Eye (tissue), 1 donor: ENCODE data around the gene CBX8.

Experiments
- DNase-seq: peaks from one replicate; pipeline ENCODE4 v3.0.0-alpha.2; 2015

The CBX8 gene

DNA sequence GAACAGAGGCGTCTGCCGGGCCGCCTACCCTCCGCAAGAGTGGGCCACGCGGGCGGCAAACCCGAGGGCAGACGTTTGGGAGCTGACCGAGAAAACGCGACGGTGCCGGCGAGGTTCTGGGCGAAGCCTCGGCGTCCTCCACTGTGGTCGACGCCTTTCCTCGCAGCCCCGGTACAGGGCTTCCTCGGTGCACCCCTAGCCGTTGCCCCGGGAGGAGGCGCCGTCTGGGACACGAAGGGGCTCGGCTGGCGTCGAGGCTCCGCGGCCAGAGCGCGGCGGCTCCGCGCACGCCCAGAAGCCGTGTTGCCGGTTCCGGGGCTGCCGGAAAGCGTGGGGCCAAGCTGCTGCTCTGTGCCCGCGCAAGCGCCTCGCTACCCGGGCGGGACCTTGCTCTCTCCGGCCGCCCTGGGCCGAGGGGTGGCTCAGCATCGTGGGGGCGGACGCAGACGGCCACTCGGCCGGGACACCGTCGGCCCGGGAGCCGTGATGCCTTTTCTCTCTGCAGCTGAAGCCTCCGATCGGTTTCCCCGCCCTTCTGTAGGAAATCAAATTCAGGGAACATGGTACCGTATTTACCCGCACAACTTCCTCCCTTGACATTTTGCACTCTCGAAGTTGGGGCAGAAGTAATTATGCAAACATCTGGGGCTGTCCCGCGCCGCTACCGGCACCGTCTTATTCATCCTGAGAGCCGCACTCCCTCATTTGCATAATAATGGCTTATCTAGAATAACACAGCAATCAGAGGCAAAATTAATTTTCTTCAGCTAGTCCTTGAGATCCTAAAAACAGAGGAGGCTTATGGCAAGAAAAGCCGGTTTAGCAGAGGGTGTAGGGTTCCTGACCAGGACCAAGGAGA is 7.3 kb upstream of the CBX8 start:
- peak; percentile 72 for DNase-seq

DNA sequence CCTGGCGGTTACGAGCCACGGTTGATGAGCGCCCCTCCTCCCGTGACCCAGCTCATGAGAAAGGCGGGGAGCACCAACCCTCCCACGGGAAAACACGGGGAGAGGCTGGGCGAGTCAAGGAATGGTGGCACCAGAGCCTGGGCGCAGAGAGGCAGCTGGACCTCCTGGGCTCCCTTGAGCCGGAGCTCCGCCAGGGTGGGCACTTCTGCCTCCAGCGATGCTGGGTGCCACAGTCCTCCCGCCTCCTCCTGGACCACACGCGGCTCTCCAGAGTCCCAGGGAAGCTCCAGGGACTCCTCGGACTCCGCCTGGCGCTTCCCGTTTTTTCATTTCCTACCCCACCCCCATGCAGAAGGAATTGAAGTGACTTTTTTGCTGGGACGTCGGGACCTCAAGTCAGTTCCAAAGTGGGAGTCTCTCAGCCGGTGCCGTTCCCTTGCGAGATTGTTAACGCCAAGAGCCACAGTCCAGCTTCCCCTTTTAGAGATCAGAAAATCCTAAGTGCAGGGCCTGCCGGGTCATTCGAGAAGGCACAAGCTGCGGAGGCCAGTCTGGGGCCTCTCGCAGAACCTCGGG is 6.6 kb upstream of the CBX8 start:
- DNase-seq, result peak; percentile 48

DNA sequence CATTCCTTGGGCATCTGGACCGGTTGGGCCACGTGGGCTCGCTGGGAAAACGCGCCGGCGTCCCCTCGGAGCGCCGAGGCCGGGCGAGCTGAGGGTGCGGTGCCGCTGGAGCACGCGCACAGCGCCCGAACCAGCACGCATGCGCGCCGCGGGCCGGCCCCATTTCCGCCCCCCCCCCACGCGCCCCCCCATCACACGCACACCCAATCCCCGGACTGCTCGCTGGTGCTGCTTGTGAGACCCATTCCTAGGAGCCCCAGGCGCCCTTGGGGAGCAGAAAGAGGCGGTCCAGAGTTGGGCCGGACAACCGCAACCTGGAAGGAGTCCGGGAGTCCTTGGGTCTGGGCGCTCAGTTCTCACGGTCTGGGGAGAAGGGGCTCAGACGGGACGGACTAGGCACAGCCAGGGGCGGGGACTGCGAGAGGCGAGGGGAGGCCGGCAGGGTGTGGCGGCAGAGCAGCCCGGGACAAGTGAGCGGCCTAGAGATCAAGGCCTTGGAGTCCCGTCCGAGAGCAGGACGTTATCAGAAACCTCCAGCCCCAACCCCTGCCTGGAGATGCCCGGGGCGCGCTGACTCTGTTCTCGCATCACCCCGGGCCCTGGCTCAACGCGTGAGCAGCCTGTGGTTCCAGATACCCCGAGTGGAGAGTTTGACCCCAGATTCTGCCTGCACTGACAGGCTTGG is 6.0 kb upstream of the CBX8 start:
- peak; percentile 49 for DNase-seq

DNA sequence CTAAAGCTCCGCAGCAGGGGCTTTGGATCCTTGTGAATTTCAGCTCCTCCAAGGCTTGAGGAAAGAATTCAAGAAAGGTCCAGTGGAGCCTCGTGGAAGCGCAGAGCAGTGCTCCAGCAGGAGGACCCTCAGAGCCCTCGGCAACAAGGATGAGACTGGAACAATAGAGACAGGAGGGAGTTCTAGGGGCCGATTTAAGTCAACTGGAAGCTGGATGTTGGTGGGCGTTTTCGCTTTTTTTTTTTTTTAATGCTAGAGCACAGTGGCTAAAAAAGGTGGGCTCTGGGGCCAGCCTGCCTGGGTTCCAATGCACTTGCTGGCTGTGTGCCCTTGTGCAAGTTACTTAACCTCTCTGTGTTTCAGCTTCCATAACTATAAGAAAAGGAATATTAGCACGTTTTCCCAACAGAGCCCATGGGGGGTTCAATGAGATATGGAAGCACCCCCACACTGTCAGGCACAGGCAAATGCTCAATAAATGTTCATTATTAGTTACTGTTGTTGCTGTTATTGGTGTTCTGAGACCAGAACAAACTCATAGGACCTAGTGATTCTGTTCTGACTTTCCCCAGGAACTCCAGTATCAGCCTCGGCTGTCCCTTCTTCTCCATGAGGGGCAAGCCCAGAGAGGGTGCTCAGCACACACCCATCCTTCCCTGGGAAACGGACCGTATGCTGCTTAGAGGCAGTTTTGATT is 5.3 kb upstream of the CBX8 start:
- peak; percentile 43 for DNase-seq

DNA sequence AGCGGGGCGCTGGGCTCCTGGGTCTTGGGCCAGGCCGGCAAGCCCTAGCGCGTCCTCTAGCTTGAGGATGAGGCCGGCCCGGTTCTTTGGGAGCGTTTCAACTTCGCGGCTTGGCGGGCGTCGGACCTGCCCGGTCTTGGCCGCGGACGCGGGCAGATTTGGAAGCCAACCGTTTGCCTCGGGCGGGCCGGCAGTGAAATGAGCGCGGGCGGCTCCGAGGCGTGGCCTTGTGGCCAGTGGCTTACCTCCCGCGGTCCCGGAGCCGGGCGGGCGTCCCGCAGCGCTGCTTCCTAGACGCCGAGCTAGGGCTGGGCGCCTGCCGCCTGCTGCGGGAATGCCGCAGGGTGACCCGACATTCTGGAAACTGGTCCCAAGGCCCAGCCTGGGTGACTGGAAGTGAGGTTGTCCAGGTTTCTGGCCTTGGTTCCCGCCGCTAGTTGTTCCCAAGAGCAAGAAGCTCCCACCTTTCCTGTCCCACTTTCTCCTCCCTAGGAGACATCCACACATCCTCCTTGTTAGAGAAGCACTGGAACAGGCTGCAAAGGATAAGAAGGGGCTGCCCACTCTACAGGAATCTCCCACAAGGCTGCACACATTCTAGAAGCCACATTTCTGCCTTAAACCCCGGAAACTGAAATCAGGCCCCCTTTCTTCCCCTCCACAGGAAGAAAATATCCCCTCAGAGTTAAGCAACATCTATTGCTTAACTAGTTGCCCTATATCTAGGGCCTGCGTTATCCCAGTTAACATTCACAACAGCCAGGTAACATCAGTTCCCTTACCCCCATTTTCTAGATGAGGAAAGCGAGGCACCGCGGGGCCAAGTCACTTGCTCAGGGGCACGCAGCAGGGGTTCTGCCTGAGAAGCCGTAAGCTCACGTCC is 4.5 kb upstream of the CBX8 start:
- DNase-seq, result peak; percentile 55

DNA sequence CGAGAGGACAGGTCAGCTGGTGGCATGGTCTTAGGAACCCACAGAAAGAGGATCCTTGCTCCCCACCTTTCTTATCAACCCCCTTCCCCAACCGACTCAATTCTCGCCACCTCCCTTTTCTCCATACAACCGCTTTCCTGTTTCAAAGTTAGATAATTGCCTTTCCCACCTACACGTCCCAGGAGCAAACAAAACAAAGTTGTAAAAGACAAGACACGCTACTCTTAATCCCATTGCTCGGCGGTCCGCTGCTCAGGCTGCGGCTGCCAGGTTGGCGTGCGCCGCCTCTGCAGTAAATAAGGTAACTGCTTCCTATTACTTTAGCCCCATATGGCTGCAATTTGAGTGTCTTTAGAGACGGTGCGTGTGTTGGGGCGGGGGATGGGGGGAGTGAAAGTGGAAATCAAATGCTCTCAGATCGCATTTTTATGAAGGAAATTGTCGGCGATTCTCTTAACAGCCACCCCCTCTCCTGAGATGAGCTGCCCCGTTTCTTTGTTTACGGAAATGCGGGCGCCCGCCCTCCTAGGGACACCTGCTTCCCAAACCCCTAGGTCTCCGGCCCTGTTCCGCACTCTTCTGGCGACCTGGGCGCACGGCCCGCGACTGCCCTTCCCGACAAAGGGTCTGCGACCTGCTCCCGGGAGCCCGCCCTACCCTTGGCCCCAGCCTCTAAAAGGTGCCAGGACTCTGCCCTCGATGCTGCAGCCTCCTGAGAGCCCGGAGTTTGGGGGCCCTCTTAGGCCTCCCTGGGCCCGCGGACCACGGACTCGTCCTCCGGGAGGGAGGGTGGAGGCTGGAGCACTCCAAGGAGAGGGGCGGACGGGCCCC is 3.7 kb upstream of the CBX8 start:
- peak; percentile 86 for DNase-seq

DNA sequence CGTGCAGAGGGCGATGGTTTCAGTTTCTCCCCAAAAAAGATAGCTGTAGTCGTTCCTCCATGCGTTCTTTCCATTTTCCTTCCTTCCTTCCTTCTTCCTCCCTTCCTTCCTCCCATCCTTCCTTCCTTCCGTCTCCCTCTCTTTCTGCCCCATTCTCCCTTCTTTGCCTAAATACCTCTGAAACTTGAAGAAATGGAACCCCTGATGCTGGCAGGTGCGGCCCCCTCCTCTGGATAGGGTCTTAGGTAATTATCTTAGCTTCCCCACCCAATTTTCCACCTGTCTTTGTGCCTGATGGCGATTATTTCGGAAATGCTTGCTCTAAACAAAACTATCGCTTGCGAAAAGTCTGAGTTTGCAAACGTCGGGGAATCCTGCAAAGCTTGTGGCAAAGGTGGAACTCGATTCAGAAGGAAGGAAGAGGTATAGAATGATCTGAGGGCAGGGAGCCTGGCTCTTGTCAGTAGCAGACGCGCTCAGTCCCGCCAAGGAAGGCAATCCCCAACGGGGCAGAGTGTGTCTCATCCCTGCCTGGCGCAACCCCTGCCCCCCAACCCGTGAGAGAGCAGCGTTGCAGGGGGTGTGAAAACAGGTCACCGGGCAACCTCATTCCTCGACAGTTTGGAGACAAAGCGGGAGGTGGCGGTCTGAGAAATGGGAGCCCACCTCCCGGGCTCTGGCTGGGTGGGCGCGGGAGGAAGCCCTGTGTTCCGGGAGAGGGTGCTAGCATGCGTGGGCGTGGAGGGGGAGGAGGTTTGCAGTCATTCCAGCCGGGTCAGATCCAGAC is 2.9 kb upstream of the CBX8 start:
- peak; percentile 60 for DNase-seq

DNA sequence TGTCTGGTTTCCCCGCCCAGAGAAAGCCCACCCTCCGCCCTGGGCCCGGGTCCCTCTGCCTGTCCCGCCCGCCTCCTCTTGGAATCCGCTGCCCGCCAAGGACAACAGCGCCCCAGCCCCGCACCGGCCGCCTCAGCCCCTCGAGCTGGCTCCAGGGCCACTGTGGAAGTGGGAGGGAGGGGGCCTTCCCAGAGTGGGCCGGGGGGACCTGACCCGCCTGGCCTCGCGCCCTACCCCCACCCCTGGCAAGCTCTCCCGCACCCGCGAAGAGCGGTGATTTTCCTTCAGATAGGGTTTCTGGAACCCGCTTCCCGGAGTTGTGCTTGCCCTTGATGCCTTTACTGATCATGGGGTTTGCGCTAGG is 2.3 kb upstream of the CBX8 start:
- peak; percentile 56 for DNase-seq

DNA sequence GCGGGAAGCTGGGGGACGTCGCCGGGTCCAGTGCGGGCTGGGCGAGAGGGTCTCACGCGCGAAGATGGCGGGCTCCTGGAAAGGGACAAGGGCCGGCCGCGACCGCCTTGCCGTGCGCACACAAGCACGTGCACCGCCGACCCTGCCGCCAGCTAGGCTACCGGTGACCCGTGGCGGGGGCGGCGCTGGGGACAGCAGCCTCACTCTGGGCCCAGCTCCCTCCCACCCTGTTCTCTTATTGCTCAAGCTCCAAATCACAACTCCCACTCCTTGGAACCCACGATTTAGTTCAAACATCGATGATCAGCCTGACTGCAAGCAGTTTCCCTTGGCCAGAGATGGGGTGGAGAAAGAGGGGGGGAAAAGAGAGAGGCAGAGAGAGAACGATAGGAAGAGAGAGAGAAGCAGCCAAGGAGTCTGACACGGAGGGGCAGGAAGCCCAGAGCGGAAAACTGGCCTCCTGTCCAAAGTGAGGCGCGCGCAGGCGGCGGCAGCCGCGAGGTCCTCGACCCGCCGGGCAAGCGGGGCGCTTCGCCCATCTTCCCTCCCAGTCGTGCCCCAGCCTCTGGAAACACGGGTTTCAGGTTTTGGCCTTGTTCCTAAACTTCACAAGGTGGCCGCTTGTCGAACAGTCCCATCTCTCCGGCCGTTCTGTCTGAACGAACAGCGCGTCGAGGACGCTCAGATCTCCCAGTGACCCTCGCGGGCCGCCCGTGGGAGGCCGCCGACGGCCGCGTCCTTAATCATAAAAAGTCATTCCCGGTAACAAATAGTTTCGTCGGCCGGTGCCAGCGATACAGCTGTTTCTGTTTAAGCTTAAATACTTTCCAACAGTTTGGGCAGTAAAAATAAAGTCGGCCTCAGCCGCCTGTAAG is 1.7 kb upstream of the CBX8 start:
- DNase-seq, result peak; percentile 82

DNA sequence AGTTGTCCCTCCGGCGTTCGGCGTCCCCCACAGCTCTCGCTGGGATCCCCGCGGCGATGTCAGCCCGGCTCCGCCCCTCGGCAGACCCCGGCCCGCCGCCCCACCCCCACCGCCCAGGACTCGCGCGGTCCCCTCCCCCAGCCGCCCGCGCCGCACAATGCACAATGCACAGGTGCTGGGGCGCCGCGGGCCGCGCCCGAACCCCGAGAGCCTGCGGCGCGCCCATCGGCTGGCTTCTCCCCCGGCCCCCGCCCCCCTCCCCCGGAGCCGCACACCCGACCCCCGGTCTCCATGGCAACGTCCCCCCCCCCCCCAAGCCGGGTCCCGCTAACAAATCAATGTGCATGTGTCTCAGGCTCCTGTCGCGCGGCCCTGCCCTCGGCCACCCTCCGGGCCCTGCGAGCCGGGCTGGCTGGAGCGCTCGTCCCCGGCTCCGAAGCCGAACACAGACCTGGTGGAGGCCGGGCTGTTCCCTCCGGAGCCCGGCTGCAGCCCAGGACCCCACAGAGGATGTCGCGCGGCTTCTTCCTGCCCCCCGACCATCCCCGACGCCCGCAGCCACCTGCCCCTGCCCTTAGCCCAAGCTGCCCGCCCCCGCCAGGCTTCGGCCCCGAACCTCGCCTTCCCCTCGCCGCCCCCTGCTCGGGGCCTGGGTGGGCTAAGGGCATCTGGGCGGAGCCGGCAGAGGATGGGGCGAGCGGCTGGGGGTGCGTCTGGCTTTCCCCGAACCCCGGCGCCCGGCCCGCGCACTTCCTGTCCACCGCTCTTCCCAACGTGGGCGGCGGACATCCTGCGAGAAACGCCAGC is 818 bp upstream of the CBX8 start:
- DNase-seq, result peak; percentile 83

DNA sequence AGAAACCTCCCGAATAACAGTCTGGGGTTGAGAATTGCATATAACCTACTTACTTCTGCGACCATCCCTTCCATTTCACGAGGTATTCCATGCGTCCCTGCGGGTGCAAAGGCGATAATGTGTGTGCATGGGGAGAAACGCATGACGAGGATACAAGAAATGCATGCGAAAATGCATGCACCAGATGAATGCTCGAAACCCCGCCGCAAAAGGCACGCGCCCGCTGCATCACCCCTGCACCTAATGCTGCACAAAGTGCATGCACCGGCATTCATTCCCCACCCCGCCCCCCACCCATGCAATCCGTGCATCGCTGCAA is 474 bp downstream of the CBX8 start:
- no peak for DNase-seq

DNA sequence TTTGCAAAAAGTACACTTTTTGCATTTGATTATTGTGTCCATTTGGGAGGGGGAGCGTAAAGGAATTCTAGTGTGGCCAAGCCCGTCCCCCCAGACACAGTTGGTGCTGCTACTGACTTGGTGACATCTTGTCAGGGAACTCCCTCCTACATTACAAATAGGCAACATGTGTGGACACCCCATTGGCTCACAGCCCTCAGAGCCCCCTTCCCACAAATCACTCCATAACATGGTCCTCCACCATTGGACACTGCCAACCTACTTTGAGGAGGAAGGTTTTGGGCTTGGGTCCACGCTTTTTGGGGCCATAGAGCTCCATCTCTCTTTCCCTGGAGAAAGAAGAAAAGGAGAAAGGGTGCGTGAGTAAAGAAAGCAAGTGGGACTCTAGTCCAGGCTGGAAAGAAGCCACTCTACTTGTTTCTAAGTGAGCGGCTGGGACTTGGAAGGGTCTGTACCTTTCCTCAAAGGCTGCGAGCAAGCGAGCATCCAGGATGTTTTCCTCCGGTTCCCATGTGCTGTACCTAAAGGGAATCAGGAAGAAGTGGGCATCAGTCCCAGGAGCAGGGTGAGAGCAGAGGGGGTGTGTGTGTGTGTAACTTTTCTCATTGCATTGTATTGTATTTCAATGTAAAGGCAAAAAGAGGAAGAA is 958 bp downstream of the CBX8 start:
- DNase-seq, result no peak

DNA sequence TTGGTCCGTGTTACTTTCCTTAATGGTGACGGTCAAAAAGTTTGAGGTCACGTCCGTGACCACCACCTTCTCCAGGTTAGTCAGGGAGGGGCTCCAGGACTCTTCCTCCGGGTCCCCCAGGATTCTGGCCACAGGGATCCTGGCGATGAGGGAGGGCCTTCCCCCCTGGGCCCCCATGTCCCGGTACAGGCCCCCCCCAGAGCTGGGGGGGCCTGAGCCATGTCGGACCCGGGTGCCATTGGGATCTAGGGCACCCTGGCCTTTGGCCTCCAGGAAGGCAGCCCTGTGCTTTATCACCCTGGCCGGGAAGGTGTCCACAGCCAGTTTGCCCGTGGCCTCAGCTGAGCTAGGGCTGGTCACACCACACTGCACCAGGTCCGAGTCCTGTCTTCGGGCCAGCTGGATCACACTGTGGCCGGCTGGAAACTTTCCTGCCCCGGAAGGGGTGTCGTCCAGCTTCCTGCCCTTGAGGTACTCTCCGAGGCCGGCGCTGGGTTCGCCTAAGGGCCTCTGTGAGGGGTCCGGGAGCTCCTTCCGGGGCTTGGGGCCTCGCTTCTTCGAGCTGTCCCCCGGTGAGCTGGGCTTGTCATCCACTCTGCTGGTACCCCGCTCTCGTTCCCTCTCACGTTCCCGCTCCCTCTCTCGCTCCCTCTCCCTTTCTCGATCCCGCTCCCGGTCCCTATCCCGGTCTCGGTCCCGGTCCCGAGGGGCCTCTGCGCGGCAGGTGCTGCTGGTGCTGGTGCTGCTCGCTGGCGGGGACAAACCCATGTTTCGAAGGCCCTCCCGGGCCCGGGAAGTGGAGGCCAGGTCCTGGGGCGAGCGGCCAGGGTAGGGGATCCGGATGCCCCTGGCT is 2.0 kb downstream of the CBX8 start:
- DNase-seq, result no peak

DNA sequence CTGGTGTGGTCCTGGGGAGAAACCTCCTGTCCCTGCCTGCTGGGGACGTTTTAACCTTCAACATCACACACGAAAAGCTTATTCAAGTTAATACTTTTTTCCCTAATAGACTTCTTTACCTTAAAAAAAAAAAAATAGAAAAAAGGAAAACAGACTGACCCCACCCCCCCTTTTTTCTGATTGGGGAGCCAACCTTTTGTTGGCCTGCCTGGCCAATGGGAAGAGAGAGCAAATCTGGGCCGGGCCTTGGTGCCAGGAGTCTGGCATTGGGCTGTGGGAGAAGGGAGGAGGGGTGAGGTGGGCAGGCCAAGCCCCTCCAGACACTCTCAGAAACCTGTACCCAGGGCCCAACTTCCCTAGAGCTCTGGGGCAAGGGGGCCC is 3.0 kb downstream of the CBX8 start:
- peak; percentile 73 for DNase-seq

DNA sequence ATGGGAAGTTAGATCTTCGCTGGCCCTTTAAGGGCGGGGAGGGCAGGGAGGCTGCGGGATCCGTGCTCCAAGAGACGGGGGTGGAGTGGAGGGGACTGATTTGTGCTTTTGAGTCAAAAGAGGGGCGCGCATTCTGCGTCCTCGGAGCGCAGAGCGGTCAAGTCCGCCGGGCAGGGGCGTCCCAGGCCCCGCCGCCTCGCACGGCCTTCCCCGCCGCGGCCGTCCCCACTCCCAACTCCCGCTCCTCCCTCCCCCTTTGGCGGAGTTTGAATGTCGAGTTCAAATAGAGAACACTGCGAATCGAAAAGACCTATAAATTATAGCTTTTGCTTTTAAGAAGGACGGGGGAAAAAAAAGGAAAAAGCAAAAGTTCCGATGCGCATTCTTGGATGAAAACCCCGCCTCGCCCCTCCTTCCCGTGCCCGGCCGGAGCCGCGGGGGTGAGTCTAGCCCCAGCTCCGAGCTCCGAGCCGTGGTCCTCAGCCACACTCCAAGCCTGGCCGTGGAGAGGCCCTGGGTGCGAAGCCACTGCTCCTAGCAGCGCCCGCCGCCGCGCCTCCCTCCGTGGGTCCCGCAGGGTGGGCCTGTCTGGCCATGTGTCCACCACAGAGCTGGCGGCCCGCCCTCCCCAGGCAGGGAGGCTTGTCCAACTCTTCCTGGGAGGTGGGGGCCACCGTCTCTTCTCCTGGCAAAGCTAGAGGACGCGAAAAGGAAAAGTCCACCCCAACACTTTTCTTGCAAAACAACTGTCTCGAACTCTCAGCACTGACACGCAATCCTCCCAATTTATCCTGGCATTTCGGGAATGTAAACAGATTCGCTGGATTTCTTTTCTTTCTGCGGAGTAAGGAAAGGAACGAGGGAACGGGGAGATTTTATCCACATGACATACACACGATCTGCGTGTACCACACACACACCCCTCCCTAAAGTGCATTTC is 3.6 kb downstream of the CBX8 start:
- peak; percentile 80 for DNase-seq

DNA sequence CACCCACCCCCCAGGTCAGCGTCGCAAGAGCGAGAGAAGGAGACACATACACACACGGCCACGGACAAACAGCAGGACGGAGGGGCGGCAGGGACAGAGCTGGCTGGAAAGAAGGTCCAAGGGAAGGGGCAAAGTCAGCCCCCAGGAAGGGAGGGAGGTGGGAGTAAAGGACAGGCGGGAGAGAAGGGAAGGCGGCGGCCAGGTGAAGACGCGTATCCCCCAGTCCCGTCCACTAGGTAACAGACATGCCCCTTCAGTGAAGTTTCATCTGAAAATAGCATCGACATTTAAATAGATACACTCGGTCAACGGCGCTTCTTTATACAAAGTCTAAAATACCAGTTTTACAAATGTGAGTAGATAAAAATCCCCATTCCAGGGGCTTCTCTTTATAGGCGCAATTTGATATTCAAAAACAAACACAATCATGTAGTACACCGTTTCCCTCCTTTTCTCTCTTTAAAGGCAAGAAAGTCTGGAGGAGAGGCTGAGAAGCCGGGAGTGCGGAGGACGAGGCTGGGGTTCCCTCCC is 4.5 kb downstream of the CBX8 start:
- peak; percentile 60 for DNase-seq
